ENCODE results near the gene PPM1N. TPM values are rescaled to one million over a fixed set of nuclear protein-coding genes. Genes with fewer than 3 reads are reported as not detected.

PPM1N gene
- total RNA-seq, 1 donor from 2014 or later: 0.48 TPM

- no peak for DNase-seq (ENCODE audit: extremely low spot score, unreplicated experiment)
- Mint-ChIP-seq H3K9me3 (no peaks in the 10 kb centered on the region), H3K27ac (no peak overlapping the region), H3K4me3 (peak overlapping the region; percentile 82), H3K4me1 (ENCODE audit: unreplicated experiment) (peaks cover 27% of the 10 kb centered on the region), H3K36me3 (peaks cover 3% of the 10 kb centered on the region), H3K27me3 (peaks cover 54% of the 10 kb centered on the region)
- TF ChIP-seq CTCF (conservative IDR thresholded peaks at IDR 0.05): no peak
Observed at GRCh38 chr19:45496349-45496953, 1.8 kb upstream of the PPM1N start.

DNA sequence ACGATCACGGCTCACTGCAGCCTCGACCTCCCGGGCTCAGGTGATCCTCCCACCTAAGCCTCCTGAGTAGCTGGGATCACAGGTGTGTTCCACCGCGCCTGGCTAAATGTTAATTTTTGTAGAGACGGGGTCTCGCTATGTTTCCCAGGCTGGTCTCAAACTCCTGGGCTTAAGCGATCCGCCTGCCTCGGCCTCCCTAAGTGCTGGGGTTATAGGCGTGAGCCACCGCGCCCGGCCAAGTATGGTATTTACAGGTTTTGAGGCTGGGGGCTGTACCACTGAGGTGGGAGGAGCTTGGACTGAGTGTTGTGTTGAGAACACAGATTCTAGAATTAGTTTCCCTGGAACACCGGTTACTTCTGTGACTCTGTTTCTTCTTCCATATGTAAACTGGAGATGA is 452 bp upstream of the PPM1N start:
- H3K36me3 Mint-ChIP-seq: peaks cover 3% of the 10 kb centered on the region
- H3K27me3 Mint-ChIP-seq: peaks cover 68% of the 10 kb centered on the region
- no peak for DNase-seq (ENCODE audit: extremely low spot score, unreplicated experiment)
- TF ChIP-seq CTCF (conservative IDR thresholded peaks at IDR 0.05): no peak
- peaks cover 18% of the 10 kb centered on the region for H3K4me1 Mint-ChIP-seq (ENCODE audit: unreplicated experiment)
- peak overlapping the region; percentile 72 for H3K27ac Mint-ChIP-seq
- peak overlapping the region; percentile 89 for H3K4me3 Mint-ChIP-seq
- no peaks in the 10 kb centered on the region for H3K9me3 Mint-ChIP-seq

DNA sequence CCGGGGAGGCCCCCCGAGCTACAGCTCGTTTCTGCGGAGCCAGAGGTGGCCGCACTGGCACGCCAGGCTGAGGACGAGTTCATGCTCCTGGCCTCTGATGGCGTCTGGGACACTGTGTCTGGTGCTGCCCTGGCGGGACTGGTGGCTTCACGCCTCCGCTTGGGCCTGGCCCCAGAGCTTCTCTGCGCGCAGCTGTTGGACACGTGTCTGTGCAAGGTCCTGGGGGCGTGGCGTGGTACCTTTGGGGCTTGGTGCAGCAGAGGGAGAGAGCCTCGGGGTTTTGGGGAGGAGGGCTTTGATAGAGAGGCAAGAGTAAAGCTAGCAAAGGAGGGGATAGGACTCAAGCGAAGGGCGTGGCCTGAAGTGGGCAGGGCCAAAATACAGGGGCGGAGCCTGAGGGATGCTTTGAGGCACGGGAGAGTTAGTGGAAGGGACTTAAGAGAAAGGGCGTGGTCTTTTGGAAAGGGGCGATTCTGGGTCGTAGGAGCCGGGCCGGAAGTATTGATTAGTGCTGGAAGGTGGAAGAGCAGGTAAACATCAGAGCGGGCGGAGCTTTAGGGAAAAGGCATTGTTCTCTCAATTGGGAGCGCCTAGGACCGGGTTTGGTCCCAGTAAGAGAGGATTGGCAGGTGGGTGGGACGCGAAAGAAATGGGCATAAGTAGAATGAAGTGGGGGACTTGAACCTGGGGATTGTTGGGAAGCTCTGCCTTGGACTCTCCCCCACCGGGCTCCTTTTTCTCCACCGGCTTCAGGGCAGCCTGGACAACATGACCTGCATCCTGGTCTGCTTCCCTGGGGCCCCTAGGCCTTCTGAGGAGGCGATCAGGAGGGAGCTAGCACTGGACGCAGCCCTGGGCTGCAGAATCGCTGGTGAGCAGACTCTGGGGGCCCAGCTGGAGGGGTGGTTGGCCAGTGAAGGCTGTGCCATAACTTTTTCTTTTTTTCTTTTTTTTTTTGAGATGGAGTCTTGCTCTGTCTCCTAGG is 1.2 kb downstream of the PPM1N start:
- peaks cover 77% of the 10 kb centered on the region for H3K27me3 Mint-ChIP-seq
- H3K36me3 Mint-ChIP-seq: peaks cover 3% of the 10 kb centered on the region
- peak overlapping the region; percentile 66 for H3K4me3 Mint-ChIP-seq
- peak overlapping the region; percentile 84 for H3K27ac Mint-ChIP-seq
- no peak for TF ChIP-seq CTCF (conservative IDR thresholded peaks at IDR 0.05)
- H3K9me3 Mint-ChIP-seq: no peaks in the 10 kb centered on the region
- no peak for DNase-seq (ENCODE audit: extremely low spot score, unreplicated experiment)
- peaks cover 13% of the 10 kb centered on the region for H3K4me1 Mint-ChIP-seq (ENCODE audit: unreplicated experiment)

DNA sequence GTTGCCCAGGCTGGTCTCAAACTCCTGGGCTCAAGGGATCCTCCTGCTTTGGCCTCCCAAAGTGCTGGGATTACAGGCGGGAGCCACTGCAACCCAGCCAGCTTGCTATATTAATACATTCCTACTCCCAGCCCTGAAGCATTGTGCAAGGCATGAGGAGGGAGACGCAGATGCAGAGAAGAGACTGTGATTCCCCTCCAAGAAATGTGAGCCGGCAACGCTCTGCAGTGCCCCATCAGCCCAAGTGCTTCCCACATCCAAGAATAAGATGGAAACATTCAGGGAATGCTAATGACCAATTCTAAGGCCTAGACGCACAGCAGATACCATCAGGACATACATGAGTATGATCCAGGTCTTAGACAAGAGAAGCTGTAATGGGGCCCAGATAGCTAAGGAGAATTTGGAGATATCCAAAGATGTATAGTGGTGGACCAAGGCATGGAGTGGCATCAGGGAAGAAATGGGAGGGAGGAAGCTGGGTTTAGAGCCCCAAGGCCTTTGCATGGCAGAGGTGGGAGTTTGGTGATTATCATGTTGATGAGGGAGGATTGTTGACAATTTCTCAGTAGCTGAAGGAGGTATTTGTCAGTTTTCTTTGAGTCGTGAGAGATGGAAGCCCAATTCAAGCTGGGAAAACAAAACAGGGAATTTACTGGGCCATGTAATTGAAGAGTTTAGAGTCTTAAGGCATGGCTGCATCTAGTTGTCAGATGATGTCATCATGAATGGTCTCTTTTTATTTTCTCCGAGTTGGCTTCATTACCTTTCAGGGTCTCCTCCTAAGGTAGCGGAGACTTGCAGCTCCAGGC is 2.9 kb downstream of the PPM1N start:
- no peak for DNase-seq (ENCODE audit: extremely low spot score, unreplicated experiment)
- peaks cover 71% of the 10 kb centered on the region for H3K27me3 Mint-ChIP-seq
- no peak overlapping the region for H3K4me3 Mint-ChIP-seq
- peaks cover 3% of the 10 kb centered on the region for H3K36me3 Mint-ChIP-seq
- no peak overlapping the region for H3K27ac Mint-ChIP-seq
- H3K9me3 Mint-ChIP-seq: no peaks in the 10 kb centered on the region
- peaks cover 13% of the 10 kb centered on the region for H3K4me1 Mint-ChIP-seq (ENCODE audit: unreplicated experiment)
- no peak for TF ChIP-seq CTCF (conservative IDR thresholded peaks at IDR 0.05)

- H3K9me3 Mint-ChIP-seq: no peaks in the 10 kb centered on the region
- H3K27me3 Mint-ChIP-seq: peaks cover 70% of the 10 kb centered on the region
- H3K4me3 Mint-ChIP-seq: no peak overlapping the region
- TF ChIP-seq CTCF (conservative IDR thresholded peaks at IDR 0.05): no peak
- no peak for DNase-seq (ENCODE audit: extremely low spot score, unreplicated experiment)
- H3K27ac Mint-ChIP-seq: no peak overlapping the region
- peaks cover 3% of the 10 kb centered on the region for H3K36me3 Mint-ChIP-seq
- peaks cover 13% of the 10 kb centered on the region for H3K4me1 Mint-ChIP-seq (ENCODE audit: unreplicated experiment)
Observed at GRCh38 chr19:45501730-45502014, 3.4 kb downstream of the PPM1N start.

Measured in type B pancreatic cell (in vitro differentiated cells).